Stomach (tissue), 9 donors: ENCODE measurements around the gene MVB12A. TPM values are rescaled to one million over a fixed set of nuclear protein-coding genes. Genes with fewer than 3 reads are reported as not detected.

Experiments
- DNase-seq, 2 donors: peaks; one replicate each; pipeline versions ENCODE4 v3.0.0 to v3.0.0-alpha.2; 2013 to 2019
- H3K27ac ChIP-seq, 5 donors: fragments of 200-600 bp in 4 of 5; sonication (generic) in 4 of 5; one replicate each; pipeline ENCODE4 v1.5.1; 2013 to 2019; ENCODE audit warnings: mild to moderate bottlenecking in 1 of 5, moderate library complexity in 1 of 5
- H3K27me3 ChIP-seq, 3 donors: fragments of 200-600 bp; sonication (generic); one replicate each; pipeline ENCODE4 v1.5.1; 2017 to 2019; ENCODE audit warnings: mixed run types in 1 of 3
- H3K36me3 ChIP-seq, 4 donors: fragments of 200-600 bp; sonication (generic); 1 replicate in 3 of 4; 2 replicates in 1 of 4; pipeline ENCODE4 v1.5.1; 2016 to 2019
- H3K4me1 ChIP-seq, 4 donors: fragments of 200-600 bp; sonication (generic); one replicate each; pipeline ENCODE4 v1.5.1; 2016 to 2019
- H3K4me3 ChIP-seq, 4 donors: fragments of 200-600 bp; sonication (generic) in 3 of 4; one replicate each; pipeline ENCODE4 v1.5.1; 2016 to 2019; ENCODE audit warnings: mild to moderate bottlenecking in 1 of 4
- H3K9me3 ChIP-seq, 4 donors: fragments of 200-600 bp; sonication (generic); one replicate each; pipeline ENCODE4 v1.5.1; 2016 to 2019
- EP300 ChIP-seq: sonication (generic); formaldehyde crosslinking; IDR thresholded peaks from one replicate; pipeline ENCODE4 v1.6.1; 2017; ENCODE audit warnings: antibody characterized with exemption
- POLR2A ChIP-seq, 4 donors: fragments of 450-650 bp; IDR thresholded peaks; one replicate each; pipeline ENCODE4 v1.6.1; 2016; ENCODE audit warnings: antibody characterized with exemption in 4 of 4, control low read depth in 2 of 4, mild to moderate bottlenecking in 1 of 4, moderate library complexity in 1 of 4
- POLR2AphosphoS5 ChIP-seq, 3 donors: sonication (generic); formaldehyde crosslinking; IDR thresholded peaks; one replicate each; pipeline ENCODE4 v1.6.1; 2016; ENCODE audit warnings: antibody characterized with exemption in 3 of 3
- WGBS, 5 donors: extraction: QIAGEN DNeasy Blood & Tissue Kit in 3 of 5; methylation state at CpG; one replicate each; pipeline versions ENCODE4 v1.1.5 to v1.1.7; 2013 to 2018; 5-methylcytosine and 5-hydroxymethylcytosine counted together
- intact Hi-C: fragments of 100-400 bp; cut with DNase I; formaldehyde crosslinking; loops from one replicate; pipeline ENCODE4 v1.15.1; 2023; ENCODE audit warnings: low total_unique reads
- polyA plus RNA-seq, 3 donors: library from polyadenylated mRNA; stranded (reverse); fragments of 200-250 nt; gene quantifications; one replicate each; pipeline ENCODE4 v1.2.3, GENCODE V29; 2013
- total RNA-seq, 5 donors: library from RNA; depleted of rRNA; stranded (reverse); fragments of >200 nt; gene quantifications; one replicate each; pipeline versions ENCODE4 v1.1.0 to v1.2.3, GENCODE V29; 2014 to 2016
- TF ChIP-seq, protein P1 (sequence below), 7 experiments: fragments of 450-650 bp in 4 of 7; fragments of 200-600 bp in 3 of 7; sonication (generic) in 3 of 7; IDR thresholded peaks; one replicate each; pipeline ENCODE4 v1.5.1; 2016 to 2019; ENCODE audit warnings: antibody characterized with exemption in 7 of 7, control low read depth in 2 of 7, mild to moderate bottlenecking in 1 of 7
- donor health status: healthy with polysubstance abuse.
- donor health status: Bipolar disorder and iron deficiency.
- donor health status: healthy.

MVB12A gene
- total and polyA plus RNA-seq, 8 donors, result 9.9 to 76.3 (median 55.5) TPM

DNA sequence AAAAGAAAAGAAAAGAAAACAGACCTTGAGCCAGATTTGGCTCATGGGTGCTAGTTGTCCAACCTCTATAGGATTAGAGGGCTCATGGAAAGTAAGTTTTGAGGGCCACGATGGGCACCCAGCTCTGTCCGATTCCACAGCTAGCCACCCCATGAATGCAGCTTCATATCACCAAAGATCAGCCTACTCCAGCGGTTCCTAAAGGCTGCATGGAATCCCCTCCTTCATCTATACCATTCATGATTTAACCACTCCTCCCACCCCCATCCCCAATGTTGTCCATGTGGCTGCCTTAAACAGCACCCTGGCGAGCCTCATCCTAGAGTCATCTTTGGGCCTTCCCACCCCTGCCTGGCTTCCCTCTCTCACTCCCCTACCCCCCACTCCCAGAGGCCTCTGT, 2.1 kb downstream of the MVB12A start:
- TF ChIP-seq EP300 (no peak), POLR2AphosphoS5 (IDR thresholded peaks at IDR 0.05) (no peak)
- TF ChIP-seq, protein P1, sequence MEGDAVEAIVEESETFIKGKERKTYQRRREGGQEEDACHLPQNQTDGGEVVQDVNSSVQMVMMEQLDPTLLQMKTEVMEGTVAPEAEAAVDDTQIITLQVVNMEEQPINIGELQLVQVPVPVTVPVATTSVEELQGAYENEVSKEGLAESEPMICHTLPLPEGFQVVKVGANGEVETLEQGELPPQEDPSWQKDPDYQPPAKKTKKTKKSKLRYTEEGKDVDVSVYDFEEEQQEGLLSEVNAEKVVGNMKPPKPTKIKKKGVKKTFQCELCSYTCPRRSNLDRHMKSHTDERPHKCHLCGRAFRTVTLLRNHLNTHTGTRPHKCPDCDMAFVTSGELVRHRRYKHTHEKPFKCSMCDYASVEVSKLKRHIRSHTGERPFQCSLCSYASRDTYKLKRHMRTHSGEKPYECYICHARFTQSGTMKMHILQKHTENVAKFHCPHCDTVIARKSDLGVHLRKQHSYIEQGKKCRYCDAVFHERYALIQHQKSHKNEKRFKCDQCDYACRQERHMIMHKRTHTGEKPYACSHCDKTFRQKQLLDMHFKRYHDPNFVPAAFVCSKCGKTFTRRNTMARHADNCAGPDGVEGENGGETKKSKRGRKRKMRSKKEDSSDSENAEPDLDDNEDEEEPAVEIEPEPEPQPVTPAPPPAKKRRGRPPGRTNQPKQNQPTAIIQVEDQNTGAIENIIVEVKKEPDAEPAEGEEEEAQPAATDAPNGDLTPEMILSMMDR (IDR thresholded peaks at IDR 0.05), result no peak
- no peak overlapping the region for H3K4me3 ChIP-seq
- WGBS, 5 donors, result 95 to 98% (median 98%) methylated on average over 4 of the region's 4 CpGs
- H3K36me3 ChIP-seq, result peaks cover 0 to 24% (median 21%) of the 10 kb centered on the region in 4 donors
- DNase-seq, result no peak
- H3K4me1 ChIP-seq, result peaks cover 8 to 29% (median 19%) of the 10 kb centered on the region in 4 donors
- intact Hi-C loops, result no loop called here
- H3K27ac ChIP-seq, result no peak overlapping the region
- H3K27me3 ChIP-seq, result peaks cover 0 to 6% (median 0%) of the 10 kb centered on the region in 3 donors
- no peaks in the 10 kb centered on the region for H3K9me3 ChIP-seq

GRCh38 chr19:17423429-17424208, 3.8 kb downstream of the MVB12A start:
- peaks cover 8 to 29% (median 19%) of the 10 kb centered on the region in 4 donors for H3K4me1 ChIP-seq
- H3K36me3 ChIP-seq, result peaks cover 0 to 24% (median 21%) of the 10 kb centered on the region in 4 donors
- H3K27me3 ChIP-seq, result no peaks in the 10 kb centered on the region
- H3K27ac ChIP-seq, result no peak overlapping the region
- DNase-seq, result no peak
- no peak for TF ChIP-seq EP300
- TF ChIP-seq, protein P1 (IDR thresholded peaks at IDR 0.05), result no peak
- no peak for TF ChIP-seq POLR2AphosphoS5 (IDR thresholded peaks at IDR 0.05)
- TF ChIP-seq POLR2A (IDR thresholded peaks at IDR 0.05), result no peak
- 88 to 95% (median 93%) methylated on average over 17 to 20 of the region's 20 CpGs for WGBS, 5 donors
- no peaks in the 10 kb centered on the region for H3K9me3 ChIP-seq
- intact Hi-C loops, result no loop called here
- H3K4me3 ChIP-seq, result no peak overlapping the region

GRCh38 chr19:17424743-17425365, 5.0 kb downstream of the MVB12A start:
- WGBS, 5 donors, result 27 to 40% (median 29%) methylated on average over 16 to 27 of the region's 27 CpGs
- TF ChIP-seq POLR2AphosphoS5 (IDR thresholded peaks at IDR 0.05), result no peak
- no peak for TF ChIP-seq EP300
- TF ChIP-seq, protein P1 (IDR thresholded peaks at IDR 0.05), result peak in 1 of 7 experiments; percentile 23
- TF ChIP-seq POLR2A (IDR thresholded peaks at IDR 0.05), result no peak
- no peaks in the 10 kb centered on the region for H3K27me3 ChIP-seq
- no peak overlapping the region for H3K4me3 ChIP-seq
- H3K4me1 ChIP-seq, result peaks cover 8 to 20% (median 12%) of the 10 kb centered on the region in 4 donors
- intact Hi-C loops, result no loop called here
- H3K27ac ChIP-seq, result no peak overlapping the region
- H3K36me3 ChIP-seq, result peaks cover 0 to 24% (median 21%) of the 10 kb centered on the region in 4 donors
- H3K9me3 ChIP-seq, result no peaks in the 10 kb centered on the region
- DNase-seq, result peak in 1 of 2 donors; percentile 85

DNA sequence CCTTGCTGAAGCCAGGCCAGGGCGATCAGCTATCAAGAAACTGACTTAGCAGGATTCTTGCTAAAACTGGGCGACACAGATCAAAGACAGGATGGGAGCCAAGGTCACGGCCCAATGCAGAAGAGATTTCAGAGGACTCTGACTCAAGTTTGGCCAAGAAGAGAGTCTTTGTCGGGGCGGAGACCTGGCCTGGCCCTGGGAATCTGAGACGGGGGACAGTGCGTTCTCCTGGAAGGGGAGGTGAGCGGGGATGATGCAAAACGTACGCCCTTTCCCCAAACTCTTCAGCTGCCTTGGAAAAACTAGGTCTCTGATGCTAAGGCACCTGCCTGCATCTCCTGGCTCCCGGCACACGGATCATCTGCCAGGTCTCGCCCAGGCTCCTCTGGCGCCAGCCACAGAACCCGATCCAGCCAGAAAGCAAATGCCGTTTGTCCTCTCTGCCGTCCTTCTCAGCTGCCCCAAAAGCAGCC, 9.8 kb downstream of the MVB12A start:
- H3K4me1 ChIP-seq, result peaks cover 0 to 5% (median 2%) of the 10 kb centered on the region in 4 donors
- no peak overlapping the region for H3K4me3 ChIP-seq
- H3K36me3 ChIP-seq, result no peaks in the 10 kb centered on the region
- H3K9me3 ChIP-seq, result no peaks in the 10 kb centered on the region
- no peak for DNase-seq
- intact Hi-C loops, result no loop called here
- H3K27me3 ChIP-seq, result no peaks in the 10 kb centered on the region
- 60 to 77% (median 71%) methylated on average over 17 of the region's 17 CpGs for WGBS, 5 donors
- H3K27ac ChIP-seq, result no peak overlapping the region
- TF ChIP-seq, protein P1 (IDR thresholded peaks at IDR 0.05), result no peak
- TF ChIP-seq EP300 (no peak), POLR2A (IDR thresholded peaks at IDR 0.05) (no peak), POLR2AphosphoS5 (IDR thresholded peaks at IDR 0.05) (no peak)
